Omental fat pad (tissue), 4 donors: ENCODE results near the gene SLFN5. TPM values are rescaled to one million over a fixed set of nuclear protein-coding genes. Genes with fewer than 3 reads are reported as not detected.
A peak's percentile ranks its signal among the peaks of the same experiment; 100 is the strongest.

Source experiments
- ATAC-seq: fragments of 150-250 bp; one replicate; pipeline ENCODE4 v1.9.1; 2016; ENCODE audit warnings: mild to moderate bottlenecking, moderate library complexity; ENCODE audit not compliant: low FRiP score
- DNase-seq: peaks from one replicate; pipeline ENCODE4 v3.0.0-alpha.2; 2019; ENCODE audit warnings: low spot score
- CTCF ChIP-seq, 3 donors: fragments of 450-650 bp; IDR thresholded peaks; one replicate each; pipeline ENCODE4 v1.5.1; 2016 to 2017; ENCODE audit warnings: antibody characterized with exemption in 3 of 3, mild to moderate bottlenecking in 3 of 3, moderate library complexity in 2 of 3
- total RNA-seq, 4 donors: library from RNA; depleted of rRNA; stranded (reverse); fragments of >200 nt; gene quantifications; one replicate each; pipeline ENCODE4 v1.1.0, GENCODE V29; 2016

Gene SLFN5
- total RNA-seq, 4 donors from 2014 or later = 18.9 to 53.0 (median 32.5) TPM

GRCh38 chr17:35312346-35312745, 69.5 kb downstream of the SLFN5 start:
- ATAC-seq (no peak), DNase-seq (no peak)
- TF ChIP-seq CTCF (IDR thresholded peaks at IDR 0.05) = no peak

- ATAC-seq (peak; percentile 71), DNase-seq (no peak)
- TF ChIP-seq CTCF (IDR thresholded peaks at IDR 0.05) = peak in 2 of 3 donors; percentile 34 to 54
Observed at GRCh38 chr17:35312790-35313711, 70.2 kb downstream of the SLFN5 start.

GRCh38 chr17:35313875-35314409, 71.1 kb downstream of the SLFN5 start:
- no peak for ATAC-seq
- TF ChIP-seq CTCF (IDR thresholded peaks at IDR 0.05) = no peak
- DNase-seq = no peak

- ATAC-seq (no peak), DNase-seq (no peak)
- no peak for TF ChIP-seq CTCF (IDR thresholded peaks at IDR 0.05)
Observed at GRCh38 chr17:35314415-35315216, 71.7 kb downstream of the SLFN5 start.

- peak; percentile 84 for ATAC-seq
- no peak for DNase-seq
- TF ChIP-seq CTCF (IDR thresholded peaks at IDR 0.05) = no peak
Observed at GRCh38 chr17:35315283-35315682, 72.4 kb downstream of the SLFN5 start.

GRCh38 chr17:35315971-35316370, 73.1 kb downstream of the SLFN5 start:
- TF ChIP-seq CTCF (IDR thresholded peaks at IDR 0.05) = no peak
- DNase-seq = no peak
- ATAC-seq = no peak
